Prostate gland (tissue), 2 donors: Measurements from ENCODE around the gene ANXA9. TPM values are rescaled to one million over a fixed set of nuclear protein-coding genes. Genes with fewer than 3 reads are reported as not detected.

Source experiments
- DNase-seq: peaks from one replicate; pipeline ENCODE4 v3.0.0-alpha.2; 2019; ENCODE audit warnings: low spot score
- H3K27ac ChIP-seq, 2 donors: fragments of 200-600 bp; sonication (generic); 2 replicates each; pipeline ENCODE4 v1.5.1; 2017 to 2019
- H3K27me3 ChIP-seq: fragments of 200-600 bp; sonication (generic); replicated peaks from 2 replicates; pipeline ENCODE4 v1.5.1; 2019; ENCODE audit not compliant: insufficient read depth
- H3K36me3 ChIP-seq, 2 donors: fragments of 200-600 bp; sonication (generic); 1 replicate in 1 of 2; 2 replicates in 1 of 2; pipeline versions ENCODE4 v1.5.1 to v1.8.1; 2017 to 2019
- H3K4me1 ChIP-seq: fragments of 200-600 bp; sonication (generic); replicated peaks from 2 replicates; pipeline ENCODE4 v1.5.1; 2019
- H3K4me3 ChIP-seq, 2 donors: fragments of 200-600 bp; sonication (generic); 2 replicates each; pipeline ENCODE4 v1.5.1; 2017 to 2019
- H3K9me3 ChIP-seq: fragments of 200-600 bp; sonication (generic); 2 replicates; pipeline ENCODE4 v1.5.1; 2017
- POLR2A ChIP-seq: fragments of 450-650 bp; IDR thresholded peaks from one replicate; pipeline ENCODE4 v1.6.1; 2016; ENCODE audit warnings: antibody characterized with exemption, mild to moderate bottlenecking
- POLR2AphosphoS5 ChIP-seq: sonication (generic); formaldehyde crosslinking; IDR thresholded peaks from one replicate; pipeline ENCODE4 v1.6.1; 2017; ENCODE audit warnings: antibody characterized with exemption
- WGBS: methylation state at CpG from one replicate; pipeline ENCODE4 v1.1.5; 2018; 5-methylcytosine and 5-hydroxymethylcytosine counted together
- intact Hi-C: fragments of 100-400 bp; cut with DNase I; formaldehyde crosslinking; loops from one replicate; pipeline ENCODE4 v1.14.2; 2022
- total RNA-seq, 2 donors: library from RNA; depleted of rRNA; stranded (reverse); fragments of >200 nt; gene quantifications; one replicate each; pipeline ENCODE4 v1.1.0, GENCODE V29; 2016
- TF ChIP-seq, protein P1 (sequence below), 4 experiments: fragments of 200-600 bp in 2 of 4; fragments of 450-650 bp in 2 of 4; sonication (generic) in 2 of 4; IDR thresholded peaks; 1 replicate in 3 of 4; 2 replicates in 1 of 4; pipeline ENCODE4 v1.5.1; 2016 to 2019; ENCODE audit warnings: antibody characterized with exemption in 4 of 4, mild to moderate bottlenecking in 2 of 4, moderate library complexity in 2 of 4

Gene ANXA9
- total RNA-seq, 2 donors from 2014 or later, result 1.1 to 3.4 TPM

DNA sequence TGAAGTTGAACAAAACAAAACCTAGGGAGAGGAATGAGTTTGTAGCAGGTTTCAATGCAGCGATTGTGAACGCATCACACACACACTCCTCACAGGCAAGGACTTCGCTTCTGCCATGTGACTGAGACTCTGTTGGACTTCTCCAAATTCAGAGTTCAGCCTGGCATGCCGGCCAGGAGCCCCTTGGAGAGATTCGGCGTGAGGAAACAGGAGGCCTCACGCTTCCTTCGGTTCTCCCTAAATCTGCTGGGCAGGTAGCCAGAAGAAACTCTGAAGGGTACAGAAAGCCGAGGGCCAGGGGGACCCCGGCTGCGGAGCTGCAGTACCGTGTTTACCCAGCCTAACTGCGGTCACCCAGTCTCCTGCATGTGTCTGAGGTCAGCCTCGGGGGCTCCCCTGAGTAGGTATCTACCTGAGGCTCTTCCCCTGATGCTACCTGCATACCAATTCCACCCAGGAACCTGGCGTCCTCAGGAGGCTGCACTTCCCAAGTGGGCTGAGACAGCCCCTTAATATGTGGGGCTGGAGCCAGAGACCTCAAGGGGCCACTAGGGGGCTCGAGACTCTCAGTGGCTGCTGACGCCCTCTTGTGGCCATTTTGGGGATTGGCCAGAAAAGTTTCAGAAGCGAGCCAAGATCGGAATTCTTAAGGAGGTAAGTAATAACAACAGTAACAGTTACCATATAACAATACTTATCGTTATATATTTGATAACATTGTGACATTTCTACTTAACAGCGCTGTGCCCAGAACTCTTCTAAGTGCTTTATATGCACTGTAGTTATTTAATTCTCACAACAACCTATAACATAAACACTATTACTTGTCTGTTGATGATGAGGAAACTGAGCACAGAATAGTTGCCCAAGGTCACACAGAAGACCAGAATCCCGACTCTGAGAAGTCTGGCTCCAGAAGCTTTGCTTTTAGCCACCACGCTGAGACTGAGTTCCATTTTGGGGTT is 2.7 kb upstream of the ANXA9 start:
- H3K27me3 ChIP-seq, result no peaks in the 10 kb centered on the region
- intact Hi-C loops, result loop anchor here (10.0 kb wide), 2 partner anchors 105 to 515 kb away; partner anchors contain the start of gene ARNT
- TF ChIP-seq, protein P1, sequence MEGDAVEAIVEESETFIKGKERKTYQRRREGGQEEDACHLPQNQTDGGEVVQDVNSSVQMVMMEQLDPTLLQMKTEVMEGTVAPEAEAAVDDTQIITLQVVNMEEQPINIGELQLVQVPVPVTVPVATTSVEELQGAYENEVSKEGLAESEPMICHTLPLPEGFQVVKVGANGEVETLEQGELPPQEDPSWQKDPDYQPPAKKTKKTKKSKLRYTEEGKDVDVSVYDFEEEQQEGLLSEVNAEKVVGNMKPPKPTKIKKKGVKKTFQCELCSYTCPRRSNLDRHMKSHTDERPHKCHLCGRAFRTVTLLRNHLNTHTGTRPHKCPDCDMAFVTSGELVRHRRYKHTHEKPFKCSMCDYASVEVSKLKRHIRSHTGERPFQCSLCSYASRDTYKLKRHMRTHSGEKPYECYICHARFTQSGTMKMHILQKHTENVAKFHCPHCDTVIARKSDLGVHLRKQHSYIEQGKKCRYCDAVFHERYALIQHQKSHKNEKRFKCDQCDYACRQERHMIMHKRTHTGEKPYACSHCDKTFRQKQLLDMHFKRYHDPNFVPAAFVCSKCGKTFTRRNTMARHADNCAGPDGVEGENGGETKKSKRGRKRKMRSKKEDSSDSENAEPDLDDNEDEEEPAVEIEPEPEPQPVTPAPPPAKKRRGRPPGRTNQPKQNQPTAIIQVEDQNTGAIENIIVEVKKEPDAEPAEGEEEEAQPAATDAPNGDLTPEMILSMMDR (IDR thresholded peaks at IDR 0.05), result peak; percentile 96 to 99 (median 96)
- TF ChIP-seq POLR2AphosphoS5 (peak; percentile 77), POLR2A (no peak)
- no peak overlapping the region for H3K4me3 ChIP-seq
- H3K36me3 ChIP-seq, result no peaks in the 10 kb centered on the region
- WGBS, result 21% methylated on average over 22 of the region's 23 CpGs
- peak overlapping the region in 1 of 2 donors; percentile 44 for H3K27ac ChIP-seq
- no peaks in the 10 kb centered on the region for H3K9me3 ChIP-seq
- H3K4me1 ChIP-seq, result peaks cover 3% of the 10 kb centered on the region
- DNase-seq, result peak; percentile 85

DNA sequence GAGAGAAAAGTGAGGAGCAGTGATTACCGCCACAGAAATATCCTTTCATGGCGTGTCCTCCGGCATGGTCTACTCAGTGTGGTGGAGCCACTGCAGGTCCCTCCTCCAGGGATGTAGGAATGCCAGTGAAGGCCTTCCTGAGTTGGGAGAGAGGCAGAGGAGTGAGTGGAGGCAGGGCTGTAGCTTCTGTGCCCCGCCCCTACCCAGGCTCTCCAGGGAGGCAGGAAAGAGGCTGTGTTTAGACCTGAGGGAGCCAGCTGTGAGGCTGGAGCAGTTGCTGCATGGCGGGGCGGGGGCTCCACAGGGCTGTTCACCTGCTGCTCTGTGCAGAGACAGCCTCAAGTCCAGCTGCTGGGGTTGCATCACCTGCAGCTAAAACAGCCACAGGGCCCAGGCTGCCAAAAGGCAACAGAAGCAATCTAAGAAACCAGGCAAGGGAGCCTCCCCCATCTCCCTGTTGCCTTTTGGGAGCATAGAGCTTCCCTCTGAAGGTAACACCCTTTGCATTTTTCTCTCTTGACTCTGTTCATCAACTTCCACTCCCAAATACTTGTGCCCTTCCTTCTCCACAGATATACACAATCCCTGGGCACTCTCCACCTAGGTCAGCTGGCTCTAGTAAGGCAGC is 801 bp upstream of the ANXA9 start:
- Histone ChIP-seq H3K27ac (no peak overlapping the region), H3K36me3 (no peaks in the 10 kb centered on the region), H3K9me3 (no peaks in the 10 kb centered on the region), H3K4me3 (no peak overlapping the region), H3K4me1 (peaks cover 3% of the 10 kb centered on the region), H3K27me3 (no peaks in the 10 kb centered on the region)
- no peak for TF ChIP-seq POLR2A
- TF ChIP-seq POLR2AphosphoS5, result no peak
- TF ChIP-seq, protein P1 (IDR thresholded peaks at IDR 0.05), result no peak
- no peak for DNase-seq
- WGBS, result 79% methylated on average over 6 of the region's 6 CpGs
- intact Hi-C loops, result no loop called here

DNA sequence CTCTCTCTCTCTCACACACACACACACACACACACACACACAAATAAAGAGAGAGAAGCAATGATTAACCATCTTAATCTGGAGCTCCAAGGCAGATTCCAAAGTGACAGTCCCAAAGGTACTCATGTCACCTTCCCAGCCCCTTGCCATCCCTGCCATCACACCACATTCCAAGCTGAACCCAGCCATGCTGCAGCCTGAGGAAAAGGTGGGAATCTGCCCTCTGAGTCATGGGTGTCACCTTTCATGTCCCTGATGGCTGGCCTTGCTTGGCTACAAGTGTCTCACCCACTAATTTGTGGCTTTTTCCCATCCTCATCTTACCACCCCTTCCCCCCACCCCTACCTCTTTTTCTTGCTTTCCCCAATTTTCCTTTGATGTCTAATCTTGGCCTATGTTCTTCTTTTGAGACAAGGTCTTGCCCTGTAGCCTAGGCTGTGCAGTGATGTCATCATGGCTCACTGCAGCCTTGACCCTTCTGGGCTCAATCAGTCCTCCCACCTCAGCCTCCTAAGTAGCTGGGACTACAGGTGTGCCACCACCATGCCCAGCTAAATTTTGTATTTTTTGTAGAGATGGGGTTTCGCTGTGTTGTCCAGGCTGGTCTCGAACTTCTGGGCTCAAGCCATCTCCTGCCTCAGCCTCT is 3.2 kb downstream of the ANXA9 start:
- 100% methylated on average over 2 of the region's 2 CpGs for WGBS
- no peaks in the 10 kb centered on the region for H3K36me3 ChIP-seq
- intact Hi-C loops, result no loop called here
- no peak overlapping the region for H3K27ac ChIP-seq
- DNase-seq, result no peak
- no peaks in the 10 kb centered on the region for H3K9me3 ChIP-seq
- no peak overlapping the region for H3K4me3 ChIP-seq
- no peaks in the 10 kb centered on the region for H3K4me1 ChIP-seq
- no peaks in the 10 kb centered on the region for H3K27me3 ChIP-seq
- TF ChIP-seq, protein P1 (IDR thresholded peaks at IDR 0.05), result no peak
- TF ChIP-seq POLR2A (no peak), POLR2AphosphoS5 (no peak)

DNA sequence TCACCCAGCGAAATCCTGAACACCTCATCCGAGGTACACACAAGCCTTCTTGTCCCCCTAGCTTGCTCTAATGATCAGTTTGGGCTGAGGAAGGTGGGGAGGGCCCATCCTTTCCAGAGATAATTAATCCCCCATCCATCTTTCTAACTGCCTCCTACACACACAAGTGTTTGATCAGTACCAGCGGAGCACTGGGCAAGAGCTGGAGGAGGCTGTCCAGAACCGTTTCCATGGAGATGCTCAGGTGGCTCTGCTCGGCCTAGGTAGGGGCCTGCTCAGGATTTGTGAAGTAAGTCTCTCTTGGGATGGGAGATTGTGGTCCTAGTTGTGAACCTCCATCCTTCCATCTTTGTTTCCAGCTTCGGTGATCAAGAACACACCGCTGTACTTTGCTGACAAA is 5.8 kb downstream of the ANXA9 start:
- no peak for DNase-seq
- intact Hi-C loops, result no loop called here
- WGBS, result 85% methylated on average over 7 of the region's 7 CpGs

More for the DNA sequence above, 5.8 kb downstream of the ANXA9 start:
- H3K9me3 ChIP-seq, result no peaks in the 10 kb centered on the region
- H3K4me3 ChIP-seq, result no peak overlapping the region
- H3K4me1 ChIP-seq, result no peaks in the 10 kb centered on the region
- no peaks in the 10 kb centered on the region for H3K27me3 ChIP-seq
- no peak overlapping the region for H3K27ac ChIP-seq
- H3K36me3 ChIP-seq, result no peaks in the 10 kb centered on the region
- no peak for TF ChIP-seq POLR2A
- TF ChIP-seq, protein P1 (IDR thresholded peaks at IDR 0.05), result no peak
- no peak for TF ChIP-seq POLR2AphosphoS5
